Glutamatergic neuron (in vitro differentiated cells): ENCODE measurements around the gene PLEKHA1. TPM values are rescaled to one million over a fixed set of nuclear protein-coding genes. Genes with fewer than 3 reads are reported as not detected.

Experiments
- DNase-seq: peaks from one replicate; pipeline ENCODE4 v3.0.0; 2022
- H3K27ac Mint-ChIP-seq: one replicate; pipeline ENCODE4 v1.8.0; 2020; ENCODE audit warnings: mild to moderate bottlenecking, mixed read lengths, inconsistent platforms; ENCODE audit not compliant: unreplicated experiment
- H3K27me3 Mint-ChIP-seq: one replicate; pipeline ENCODE4 v1.8.0; 2020; ENCODE audit warnings: mild to moderate bottlenecking, moderate library complexity, mixed read lengths, inconsistent platforms; ENCODE audit not compliant: unreplicated experiment
- H3K36me3 Mint-ChIP-seq: one replicate; pipeline ENCODE4 v1.8.0; 2020; ENCODE audit warnings: mild to moderate bottlenecking, mixed read lengths, inconsistent platforms; ENCODE audit not compliant: unreplicated experiment
- H3K4me1 Mint-ChIP-seq: one replicate; pipeline ENCODE4 v1.8.0; 2020; ENCODE audit warnings: mild to moderate bottlenecking, low read depth, mixed read lengths, inconsistent platforms; ENCODE audit not compliant: unreplicated experiment
- H3K4me3 Mint-ChIP-seq: one replicate; pipeline ENCODE4 v1.8.0; 2020; ENCODE audit warnings: mild to moderate bottlenecking, mixed read lengths, inconsistent platforms; ENCODE audit not compliant: unreplicated experiment
- H3K9me3 Mint-ChIP-seq: one replicate; pipeline ENCODE4 v1.8.0; 2020; ENCODE audit warnings: mild to moderate bottlenecking, moderate library complexity, mixed read lengths, inconsistent platforms; ENCODE audit not compliant: unreplicated experiment
- CTCF ChIP-seq: fragments of 200-600 bp; sonication (generic); IDR thresholded peaks from one replicate; pipeline ENCODE4 v1.5.0; 2021; ENCODE audit not compliant: partially characterized antibody, unreplicated experiment
- total RNA-seq: library from RNA; stranded (reverse); fragmentation: NEBNext Ultra II Directional; extraction: Animal tissue kit (Norgen Biotek cat#: 25700); gene quantifications from one replicate; pipeline ENCODE4 v1.2.1, GENCODE V29; 2021; ENCODE audit not compliant: unreplicated experiment

The PLEKHA1 gene
- total RNA-seq, 1 donor from 2014 or later = 31.4 TPM

- TF ChIP-seq CTCF = no peak
- Mint-ChIP-seq H3K4me1 (no peaks in the 10 kb centered on the region), H3K4me3 (no peak overlapping the region), H3K27me3 (no peaks in the 10 kb centered on the region), H3K27ac (no peak overlapping the region), H3K36me3 (peaks cover 4% of the 10 kb centered on the region), H3K9me3 (peaks cover 8% of the 10 kb centered on the region)
- DNase-seq = no peak
These were observed 5.8 kb upstream of the PLEKHA1 start for GRCh38 chr10:122368502-122369254.

GRCh38 chr10:122373108-122373507, 1.4 kb upstream of the PLEKHA1 start:
- H3K4me3 Mint-ChIP-seq = peak overlapping the region; percentile 95
- H3K27ac Mint-ChIP-seq = peak overlapping the region; percentile 20
- no peaks in the 10 kb centered on the region for H3K36me3 Mint-ChIP-seq
- no peak for DNase-seq
- H3K4me1 Mint-ChIP-seq = peaks cover 8% of the 10 kb centered on the region
- peaks cover 4% of the 10 kb centered on the region for H3K27me3 Mint-ChIP-seq
- TF ChIP-seq CTCF = no peak
- peaks cover 8% of the 10 kb centered on the region for H3K9me3 Mint-ChIP-seq

- no peaks in the 10 kb centered on the region for H3K36me3 Mint-ChIP-seq
- peaks cover 7% of the 10 kb centered on the region for H3K9me3 Mint-ChIP-seq
- H3K4me3 Mint-ChIP-seq = peak overlapping the region; percentile 95
- H3K4me1 Mint-ChIP-seq = peaks cover 8% of the 10 kb centered on the region
- peaks cover 4% of the 10 kb centered on the region for H3K27me3 Mint-ChIP-seq
- no peak for TF ChIP-seq CTCF
- no peak for DNase-seq
- peak overlapping the region; percentile 83 for H3K27ac Mint-ChIP-seq
These were observed 787 bp upstream of the PLEKHA1 start for GRCh38 chr10:122373721-122374120.

GRCh38 chr10:122374859-122375678, 561 bp downstream of the PLEKHA1 start:
- DNase-seq = peak; percentile 59
- Mint-ChIP-seq H3K36me3 (no peaks in the 10 kb centered on the region), H3K9me3 (peaks cover 7% of the 10 kb centered on the region), H3K27ac (peak overlapping the region; percentile 60), H3K4me3 (peak overlapping the region; percentile 87), H3K27me3 (peaks cover 4% of the 10 kb centered on the region), H3K4me1 (peaks cover 9% of the 10 kb centered on the region)
- TF ChIP-seq CTCF = no peak
